Epithelial cell of proximal tubule (primary cell): ENCODE data around the gene ATP2B3. TPM values are rescaled to one million over a fixed set of nuclear protein-coding genes. Genes with fewer than 3 reads are reported as not detected.
A peak's percentile ranks its signal among the peaks of the same experiment; 100 is the strongest.

ENCODE experiments used
- DNase-seq: peaks from one replicate; pipeline ENCODE4 v3.0.0-alpha.2; 2011; ENCODE audit warnings: low read depth
- H3K4me3 ChIP-seq: 2 replicates; pipeline ENCODE4 v1.5.1; 2011; ENCODE audit warnings: low read depth, mild to moderate bottlenecking, low read length
- total RNA-seq: library from RNA; depleted of rRNA; stranded (reverse); fragments of >200 nt; gene quantifications from 2 replicates; pipeline ENCODE4 v1.2.3, GENCODE V29; 2015
- TF ChIP-seq, protein P1 (sequence below): conservative IDR thresholded peaks from 2 replicates; pipeline ENCODE4 v1.5.1; 2012; ENCODE audit warnings: low read depth, mild to moderate bottlenecking, low read length

The ATP2B3 gene
- total RNA-seq, 1 donor from 2014 or later: not detected

DNA sequence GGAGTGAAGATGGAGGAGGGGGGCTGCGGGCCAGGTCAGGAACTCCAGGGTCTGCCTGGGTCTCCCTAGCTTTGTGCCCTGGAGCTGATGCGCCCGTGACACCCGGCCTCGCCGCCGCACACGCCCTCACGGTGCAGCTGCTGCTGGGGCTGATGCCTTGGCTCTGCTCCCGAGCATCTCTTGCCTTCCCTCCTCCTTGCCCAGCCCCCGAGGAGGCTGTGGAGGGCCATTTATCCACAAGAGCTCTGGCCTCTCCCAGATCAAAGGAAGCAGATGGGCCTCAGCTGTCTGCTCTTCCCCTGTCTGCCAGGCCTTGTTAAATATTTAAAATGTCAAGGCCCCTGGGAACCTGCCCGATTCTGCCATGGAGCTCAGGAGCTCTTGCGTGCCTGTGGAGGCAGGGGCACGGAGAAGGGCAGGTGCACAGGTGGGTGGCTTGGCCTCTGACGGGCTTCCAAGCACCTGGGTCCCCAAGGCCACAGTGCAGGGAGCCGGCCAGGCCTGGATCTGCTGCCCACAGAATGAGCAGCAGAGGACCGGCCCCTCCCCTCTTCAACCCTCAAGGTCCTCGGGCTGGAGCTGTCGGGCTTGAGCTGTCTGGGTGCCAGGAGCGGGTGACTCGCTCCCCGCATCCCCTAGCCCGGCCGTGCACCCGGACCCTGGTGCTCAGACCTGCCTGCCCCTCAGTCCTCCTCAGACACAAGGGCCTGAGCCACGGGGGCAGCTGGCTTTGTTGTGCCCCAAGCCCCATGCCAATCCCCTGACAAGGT is 20.3 kb downstream of the ATP2B3 start:
- no peak overlapping the region for H3K4me3 ChIP-seq
- DNase-seq: no peak
- TF ChIP-seq, protein P1, sequence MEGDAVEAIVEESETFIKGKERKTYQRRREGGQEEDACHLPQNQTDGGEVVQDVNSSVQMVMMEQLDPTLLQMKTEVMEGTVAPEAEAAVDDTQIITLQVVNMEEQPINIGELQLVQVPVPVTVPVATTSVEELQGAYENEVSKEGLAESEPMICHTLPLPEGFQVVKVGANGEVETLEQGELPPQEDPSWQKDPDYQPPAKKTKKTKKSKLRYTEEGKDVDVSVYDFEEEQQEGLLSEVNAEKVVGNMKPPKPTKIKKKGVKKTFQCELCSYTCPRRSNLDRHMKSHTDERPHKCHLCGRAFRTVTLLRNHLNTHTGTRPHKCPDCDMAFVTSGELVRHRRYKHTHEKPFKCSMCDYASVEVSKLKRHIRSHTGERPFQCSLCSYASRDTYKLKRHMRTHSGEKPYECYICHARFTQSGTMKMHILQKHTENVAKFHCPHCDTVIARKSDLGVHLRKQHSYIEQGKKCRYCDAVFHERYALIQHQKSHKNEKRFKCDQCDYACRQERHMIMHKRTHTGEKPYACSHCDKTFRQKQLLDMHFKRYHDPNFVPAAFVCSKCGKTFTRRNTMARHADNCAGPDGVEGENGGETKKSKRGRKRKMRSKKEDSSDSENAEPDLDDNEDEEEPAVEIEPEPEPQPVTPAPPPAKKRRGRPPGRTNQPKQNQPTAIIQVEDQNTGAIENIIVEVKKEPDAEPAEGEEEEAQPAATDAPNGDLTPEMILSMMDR: no peak

DNA sequence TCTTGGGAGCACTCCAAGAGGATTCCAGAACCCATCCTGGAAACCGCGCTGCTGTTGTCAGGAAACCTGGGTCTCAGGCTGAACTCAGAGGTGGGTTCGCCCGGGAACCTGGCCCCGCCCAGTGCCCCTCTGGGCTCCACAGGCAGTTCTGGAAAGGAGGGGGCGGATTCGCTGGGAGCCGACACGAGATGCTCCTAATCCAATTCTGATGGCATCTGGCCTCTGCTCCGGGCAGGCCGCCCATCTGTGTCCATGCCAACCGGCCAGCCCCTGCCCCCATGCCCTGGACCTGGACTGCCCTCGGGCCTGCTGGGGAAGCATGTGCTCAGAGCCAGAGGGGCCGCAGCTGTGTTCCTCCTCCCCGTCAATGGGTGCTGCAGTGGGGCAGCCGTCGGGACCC is 21.0 kb downstream of the ATP2B3 start:
- no peak for DNase-seq
- TF ChIP-seq, protein P1: no peak
- H3K4me3 ChIP-seq: no peak overlapping the region

DNA sequence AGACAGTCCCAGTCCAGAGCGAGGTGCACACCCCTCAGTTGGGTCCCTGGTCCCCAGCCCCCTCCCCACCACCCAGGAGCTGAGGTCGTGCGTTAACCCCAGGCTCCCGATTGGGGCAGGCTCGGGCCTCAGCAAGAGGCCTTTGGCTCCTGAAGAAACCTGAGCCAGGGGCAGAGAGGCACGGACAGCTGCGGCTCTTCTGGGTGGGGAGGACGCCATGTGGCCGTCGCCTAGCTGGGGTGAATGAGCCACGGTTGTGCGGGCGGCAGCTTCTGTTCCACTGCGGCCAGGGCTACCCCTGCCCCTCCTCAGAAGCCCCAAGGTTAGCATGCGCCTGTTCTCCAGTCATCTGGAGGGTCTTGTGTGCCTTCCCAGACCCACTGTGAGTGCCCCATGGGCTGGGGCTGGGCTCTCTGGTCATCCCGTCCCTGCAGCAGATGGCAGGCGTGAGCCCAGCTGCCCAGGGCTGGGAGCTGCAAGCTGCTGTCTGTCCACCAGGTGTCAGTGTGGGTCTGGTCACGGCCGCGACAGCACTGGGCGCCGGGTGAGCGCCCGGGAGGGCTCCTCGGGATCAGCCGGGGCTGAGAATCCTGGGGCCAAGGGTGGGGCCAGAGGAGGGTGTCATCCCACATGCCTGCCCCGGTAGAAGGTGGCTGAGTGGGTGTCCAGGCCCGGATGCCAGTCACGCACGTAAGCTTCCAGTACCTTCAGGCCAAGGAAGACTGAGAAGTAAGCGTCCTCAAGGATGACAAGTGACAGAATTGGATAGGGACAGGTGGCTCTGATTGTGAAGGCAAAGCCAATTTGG is 21.9 kb downstream of the ATP2B3 start:
- TF ChIP-seq, protein P1: peak; percentile 77
- no peak for DNase-seq
- H3K4me3 ChIP-seq: no peak overlapping the region

DNA sequence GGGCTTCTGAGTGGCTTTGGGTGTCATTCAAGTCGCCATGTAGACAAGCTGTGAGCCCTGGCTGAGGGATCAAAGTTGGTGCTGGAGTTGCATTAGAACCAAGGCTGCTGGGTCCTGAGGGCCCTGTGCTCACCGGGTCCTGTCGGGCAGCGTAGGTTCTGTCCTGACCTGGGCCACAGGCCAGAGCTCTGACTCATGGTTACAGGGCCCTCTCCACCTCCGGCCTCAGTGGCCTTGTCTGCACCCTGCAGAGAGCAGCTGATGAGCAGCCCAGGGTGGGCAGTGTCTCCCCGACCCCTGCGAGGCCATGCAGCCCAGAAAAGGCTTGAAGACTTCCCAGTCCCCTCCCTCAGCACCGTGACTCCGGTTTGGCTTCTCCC is 22.5 kb downstream of the ATP2B3 start:
- TF ChIP-seq, protein P1: no peak
- DNase-seq: no peak
- H3K4me3 ChIP-seq: no peak overlapping the region

DNA sequence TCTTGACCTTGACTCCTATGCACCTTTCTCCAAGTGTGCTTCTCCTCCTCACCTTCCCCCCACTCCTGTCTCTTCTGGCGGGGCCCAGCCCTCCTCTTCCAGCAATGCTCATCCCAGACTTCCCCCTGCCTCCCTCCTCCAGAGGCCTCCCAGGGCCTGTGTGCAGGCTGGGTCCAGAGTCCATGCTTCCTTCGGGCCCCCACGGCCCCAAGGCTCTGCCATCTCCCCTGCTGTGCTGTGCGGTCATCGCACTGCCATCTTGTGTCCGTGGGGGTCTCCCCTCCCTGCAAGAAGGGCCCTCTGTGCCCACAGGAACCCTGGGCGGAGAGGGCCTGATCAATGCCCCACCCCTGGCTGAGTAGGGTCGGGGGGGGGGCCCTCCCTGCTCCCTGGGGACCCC is 27.3 kb downstream of the ATP2B3 start:
- DNase-seq: no peak
- H3K4me3 ChIP-seq: no peak overlapping the region
- TF ChIP-seq, protein P1: no peak

DNA sequence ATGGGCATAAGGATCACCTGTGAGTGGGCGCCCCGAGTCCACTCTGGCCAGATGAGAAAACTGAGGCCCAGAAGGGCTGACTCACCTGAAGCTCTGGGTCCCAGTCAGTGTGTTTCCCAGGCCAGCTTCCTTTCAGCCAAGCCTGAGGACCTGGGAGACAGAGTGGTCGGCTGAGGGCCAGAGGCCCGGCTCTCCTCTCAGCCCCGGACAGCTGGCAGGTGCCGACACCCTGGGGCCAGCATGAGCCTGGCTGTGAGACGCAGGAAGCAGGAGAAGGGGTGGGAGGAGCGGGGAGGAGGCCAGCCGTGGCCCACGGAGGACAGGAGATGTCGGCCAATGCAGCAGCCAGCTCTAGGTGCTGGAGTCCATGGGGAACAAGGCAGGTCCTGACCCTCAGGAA is 28.9 kb downstream of the ATP2B3 start:
- DNase-seq: no peak
- TF ChIP-seq, protein P1: no peak
- H3K4me3 ChIP-seq: no peak overlapping the region
